Activated naive CD4-positive, alpha-beta T cell (primary cell): Measurements from ENCODE around the gene COL20A1.
"Not testable (repeated sequence)": the region's sequence is repeated elsewhere in the genome, so short reads cannot be mapped to it uniquely, and the experiment has no call there.

Experiments used
- DNase-seq, 4 experiments: peaks; one replicate each; lab custom pipeline; 2025; lab: John Stamatoyannopoulos, UW

Gene COL20A1

DNA sequence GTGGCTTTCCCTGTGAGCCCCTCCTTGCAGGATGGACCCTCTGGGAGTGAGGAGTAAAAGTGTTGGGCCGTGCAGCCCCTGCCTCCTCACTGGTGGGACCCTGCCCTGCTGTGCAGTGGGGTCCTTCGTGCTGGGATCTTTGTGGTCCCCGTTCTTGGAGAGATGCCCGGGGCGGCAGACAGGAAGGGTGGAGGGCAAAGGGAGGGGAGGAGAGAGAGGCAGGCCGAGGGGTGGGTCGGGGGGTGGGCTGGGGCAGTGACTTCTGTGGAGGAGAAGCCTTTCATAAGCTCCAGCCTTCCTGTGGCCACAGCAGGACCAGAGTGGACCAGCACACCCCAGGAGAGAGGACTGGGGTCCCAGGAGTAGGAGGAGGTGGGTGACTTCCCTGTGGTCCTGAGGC lies at the start of gene COL20A1:
COL20A1 (plus strand) TSS at position 283 of the 400 bp plus-strand sequence. CDS start 1,922 bp downstream, outside the sequence.
- no peak for DNase-seq

DNA sequence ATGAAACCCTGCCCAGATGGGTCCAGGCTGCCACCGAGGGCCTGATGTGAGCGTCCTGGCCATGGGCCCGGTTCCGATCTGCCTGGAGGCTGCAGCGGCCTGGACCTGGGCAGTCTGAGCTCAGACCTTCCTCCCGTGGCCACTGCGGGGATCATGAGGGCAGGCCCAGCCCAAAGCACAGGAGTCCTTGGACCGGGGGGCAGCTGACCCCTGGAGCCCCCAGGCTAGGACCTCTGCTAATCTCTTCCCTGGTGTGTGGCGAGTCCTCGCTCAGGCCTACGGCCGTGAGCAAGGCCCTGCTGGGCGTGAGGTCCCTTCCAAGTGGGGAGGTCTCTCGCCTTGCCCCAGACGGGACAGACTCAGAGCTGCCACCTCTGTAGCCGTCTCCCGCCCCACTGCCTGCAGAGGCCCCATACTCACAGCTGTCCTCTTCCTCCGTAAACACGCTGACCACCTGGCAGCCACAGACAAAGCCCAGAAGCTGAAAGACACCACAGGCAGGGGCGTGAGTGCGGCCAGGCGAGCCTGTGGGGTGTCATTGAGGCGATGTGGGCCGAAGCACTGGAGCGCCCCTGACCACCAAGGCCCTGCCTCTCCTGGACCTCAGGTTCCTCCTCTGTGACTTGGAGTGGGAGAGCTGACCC lies 49.3 kb upstream of the COL20A1 start:
- no peak for DNase-seq

DNA sequence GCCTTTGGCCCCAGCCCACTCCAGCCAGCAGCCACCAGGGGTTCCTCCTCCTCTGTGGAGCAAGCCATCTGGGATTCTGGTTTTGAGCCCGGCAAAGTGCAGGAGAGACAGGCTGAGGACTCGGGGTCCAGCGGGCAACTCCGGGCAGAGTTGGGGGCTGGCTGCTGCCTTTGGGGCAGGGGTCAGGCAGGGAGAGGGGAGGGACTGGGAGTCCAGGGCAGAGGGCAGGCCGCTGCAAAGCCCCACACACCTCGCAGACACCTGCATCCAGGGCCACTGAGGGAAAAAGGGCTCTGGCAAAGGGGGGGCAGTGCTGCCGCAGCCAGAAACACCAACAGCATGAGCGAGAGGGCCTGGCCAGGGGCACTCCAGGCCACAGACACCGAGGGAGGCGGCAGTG lies 48.5 kb upstream of the COL20A1 start:
- DNase-seq = no peak

DNA sequence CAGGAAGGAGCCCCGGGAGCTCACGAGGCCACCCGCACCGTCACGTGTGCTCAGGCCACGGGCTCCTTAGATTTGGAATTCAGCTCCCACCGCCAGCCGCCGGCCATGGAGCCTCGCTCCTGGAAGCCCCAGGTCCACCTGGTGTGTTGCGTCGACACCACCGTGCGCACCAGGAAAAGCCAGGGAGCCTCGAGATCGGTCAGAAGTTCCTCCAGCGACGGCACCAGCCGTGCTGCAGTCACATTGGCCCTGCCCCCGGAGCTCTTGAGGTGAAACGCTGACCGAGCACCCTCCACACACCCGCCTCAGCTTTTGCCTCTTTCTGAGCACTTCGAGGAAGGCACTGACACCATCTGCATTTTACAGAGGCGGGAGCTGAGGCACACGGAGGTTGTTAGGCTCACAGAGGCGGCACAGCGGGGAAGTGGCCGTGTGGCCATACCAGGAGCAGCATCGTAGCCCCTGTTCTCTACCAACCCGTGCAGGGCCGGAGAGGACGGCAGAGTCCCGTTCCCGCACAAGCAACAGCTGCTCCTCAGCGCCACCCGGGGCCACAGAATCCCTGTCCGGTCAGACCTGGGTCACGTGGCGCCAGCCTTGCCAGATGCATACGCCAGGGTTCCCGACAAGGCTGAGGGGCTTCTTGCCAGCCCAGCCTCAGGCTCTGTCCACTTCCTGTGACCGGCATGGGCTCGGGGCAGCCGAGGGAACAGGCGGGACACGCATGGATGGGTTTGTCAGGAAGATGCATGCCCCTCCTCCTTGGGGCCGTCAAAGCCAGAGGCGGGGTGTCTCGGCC lies 46.3 kb upstream of the COL20A1 start:
- DNase-seq = no peak

DNA sequence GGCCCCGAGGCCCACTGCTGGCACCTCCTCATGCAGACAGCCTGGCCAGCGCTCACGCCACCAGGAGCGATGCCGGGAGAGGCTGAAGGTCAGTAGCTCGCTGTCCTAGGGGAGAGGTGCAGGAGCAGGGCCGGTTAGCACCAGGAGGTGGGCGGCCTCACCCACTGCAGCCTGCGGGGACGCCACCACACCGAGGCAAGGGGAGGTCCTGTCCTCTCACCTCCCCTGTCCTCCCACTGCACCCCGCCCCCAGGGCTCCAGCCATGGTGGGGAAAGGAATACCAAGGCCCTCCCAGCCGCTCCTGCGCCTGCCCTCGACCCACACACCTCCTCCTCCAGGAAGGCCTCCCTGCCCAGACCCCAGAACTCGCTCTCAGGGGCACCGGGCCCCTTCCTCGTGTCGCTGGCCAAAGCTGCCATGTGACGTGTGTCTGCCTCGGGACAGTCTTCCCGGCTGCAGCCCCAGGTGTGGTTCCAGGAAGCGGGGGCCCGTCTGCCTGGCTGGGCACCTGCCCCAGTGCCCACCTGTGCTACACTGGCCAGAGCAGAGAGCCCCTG lies 45.2 kb upstream of the COL20A1 start:
- DNase-seq = no peak

DNA sequence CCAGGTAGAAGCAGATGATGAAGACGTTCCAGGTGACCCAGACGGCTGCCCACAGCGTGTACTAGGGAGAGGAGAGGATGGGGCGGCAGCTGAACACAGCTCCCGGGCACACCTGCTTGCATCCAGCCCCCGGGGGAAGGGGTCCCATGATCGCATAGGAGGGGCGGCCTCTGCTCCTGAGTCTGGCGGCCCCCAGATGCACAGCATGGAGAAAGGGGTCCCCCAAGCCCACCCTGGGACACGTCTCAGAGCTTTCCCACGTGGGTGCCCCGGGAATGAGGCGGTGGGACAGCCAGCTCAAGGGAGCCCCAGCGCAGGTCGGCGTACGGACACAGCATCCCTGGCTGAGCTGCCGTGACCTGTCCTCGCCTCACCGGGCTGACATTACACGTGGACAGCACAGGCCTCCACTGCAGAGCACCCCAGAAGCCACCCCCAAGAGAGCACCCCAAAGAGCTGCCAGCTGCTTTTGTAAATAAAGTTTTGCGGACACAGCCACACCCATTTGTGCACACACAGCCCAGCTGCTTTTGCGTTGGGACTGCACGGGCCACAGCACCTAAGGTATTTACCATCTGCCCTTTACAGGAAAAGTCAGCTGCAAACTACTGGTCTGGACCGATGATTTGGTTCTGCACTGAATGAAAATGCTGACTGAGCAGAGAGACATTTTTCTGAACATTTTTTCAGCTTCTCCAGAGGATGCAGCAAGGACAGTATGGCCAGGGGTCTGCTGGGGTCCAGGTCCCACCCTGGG lies 44.0 kb upstream of the COL20A1 start:
- DNase-seq = no peak

DNA sequence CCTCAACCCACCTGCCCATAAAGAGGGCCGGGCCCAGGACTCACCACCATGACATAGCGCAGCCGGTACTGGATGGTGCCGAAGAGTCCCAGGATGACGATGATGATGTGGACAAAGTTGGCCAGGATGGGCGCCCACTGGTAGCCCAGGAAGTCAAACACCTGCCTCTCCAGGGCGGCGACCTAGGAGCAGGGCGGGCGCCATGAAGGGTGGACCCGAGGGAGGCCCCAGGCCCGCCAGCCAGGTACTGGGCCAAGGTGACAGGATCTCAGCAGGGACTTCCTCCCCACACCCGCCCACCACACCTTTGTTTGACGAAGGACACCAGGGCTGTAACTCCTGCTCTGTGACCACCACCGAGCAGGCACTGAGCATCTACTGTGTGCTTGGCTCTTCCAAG lies 43.1 kb upstream of the COL20A1 start:
- no peak for DNase-seq

DNA sequence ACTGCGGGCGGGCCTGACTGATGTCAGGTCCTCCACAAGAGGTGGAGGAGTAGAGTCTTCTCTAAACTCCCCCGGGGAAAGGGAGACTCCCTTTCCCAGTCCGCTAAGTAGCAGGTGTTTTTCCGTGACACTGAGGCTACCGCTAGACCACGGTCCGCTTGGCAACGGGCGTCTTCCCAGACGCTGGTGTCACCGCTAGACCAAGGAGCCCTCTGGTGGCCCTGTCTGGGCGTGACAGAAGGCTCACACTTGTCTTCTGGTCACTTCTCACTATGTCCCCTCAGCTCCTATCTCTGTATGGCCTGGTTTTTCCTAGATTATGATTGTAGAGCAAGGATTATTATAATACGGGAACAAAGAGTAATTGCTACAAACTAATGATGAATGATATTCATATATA lies 41.6 kb upstream of the COL20A1 start:
- DNase-seq = not testable (repeated sequence)

DNA sequence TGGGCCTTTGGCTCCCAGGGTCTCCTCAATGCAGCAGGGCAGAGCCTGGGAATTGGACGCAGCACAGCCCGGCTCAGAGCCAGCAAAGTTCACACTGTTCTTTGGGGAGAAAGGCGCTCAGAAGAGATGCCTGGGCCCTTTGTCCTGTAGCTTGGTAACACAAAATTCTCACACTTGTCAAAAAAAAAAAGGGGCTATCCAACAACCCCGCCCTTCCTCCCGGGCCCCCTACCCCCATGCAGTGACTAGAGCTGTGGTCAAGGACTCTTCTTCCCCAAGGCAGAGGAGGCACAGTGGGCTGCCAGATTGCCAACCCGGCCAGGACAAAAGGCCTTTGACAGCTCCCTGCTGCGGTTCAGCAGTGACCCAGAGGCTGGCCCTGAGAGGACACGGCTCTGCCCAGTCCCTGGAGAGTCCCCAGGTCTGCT lies 40.7 kb upstream of the COL20A1 start:
- DNase-seq = no peak

DNA sequence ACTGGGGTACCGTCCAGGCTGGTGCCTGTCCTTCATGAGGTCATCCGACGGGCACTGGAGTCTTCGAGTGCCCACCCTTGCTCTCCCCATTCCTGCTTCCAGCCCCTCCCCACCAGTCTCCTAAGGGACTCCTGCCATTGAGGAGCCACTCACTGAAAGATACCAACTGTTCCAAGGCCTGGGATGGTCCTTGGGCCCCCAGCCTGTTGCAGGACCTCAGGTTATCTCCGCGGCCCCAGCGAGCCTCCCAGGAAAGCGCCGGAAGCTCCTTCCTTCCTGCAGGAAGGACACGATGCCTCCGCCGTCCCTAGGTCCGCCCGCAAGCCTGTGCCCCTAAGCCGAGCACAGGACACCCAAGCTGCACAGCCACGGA lies 39.9 kb upstream of the COL20A1 start:
- no peak for DNase-seq

DNA sequence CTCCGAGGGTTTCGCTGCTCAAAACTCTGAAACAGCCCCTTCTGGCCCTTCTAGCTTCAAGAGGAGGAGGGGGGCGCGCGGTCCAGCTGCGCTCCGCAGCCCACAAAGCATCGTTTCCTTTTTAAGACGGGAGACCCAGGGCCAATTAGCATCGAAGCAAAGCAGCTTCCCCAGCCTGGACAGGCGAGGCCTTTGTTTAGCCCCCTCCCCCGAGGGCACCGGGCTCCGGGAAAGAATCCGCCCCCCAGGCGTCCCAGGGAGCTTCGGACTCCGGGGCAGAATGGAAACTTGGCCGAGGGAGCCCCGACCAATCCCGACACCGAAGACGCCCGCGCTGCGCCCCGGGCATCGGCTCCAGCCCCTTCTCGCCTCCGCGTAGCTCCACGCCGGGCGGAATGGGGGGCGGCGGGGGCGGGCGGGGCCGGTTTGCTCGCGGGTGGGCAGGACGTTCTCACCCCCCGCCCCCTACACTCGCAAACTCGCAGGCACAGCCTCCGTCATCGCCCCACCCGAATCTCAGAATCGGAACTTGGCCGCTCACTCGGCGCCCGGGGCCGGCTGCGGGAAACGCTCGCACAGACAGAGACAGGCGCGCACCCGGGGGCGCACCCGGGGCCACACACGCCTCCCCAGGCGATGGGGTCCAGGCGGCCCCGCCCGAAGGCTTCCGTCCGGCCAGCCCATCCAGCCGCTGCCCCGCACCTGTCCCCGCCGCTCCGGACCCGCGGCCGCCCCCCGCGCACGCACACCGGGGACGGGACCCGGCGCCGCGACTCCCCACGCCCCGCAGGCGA lies 39.4 kb upstream of the COL20A1 start:
- no peak for DNase-seq

DNA sequence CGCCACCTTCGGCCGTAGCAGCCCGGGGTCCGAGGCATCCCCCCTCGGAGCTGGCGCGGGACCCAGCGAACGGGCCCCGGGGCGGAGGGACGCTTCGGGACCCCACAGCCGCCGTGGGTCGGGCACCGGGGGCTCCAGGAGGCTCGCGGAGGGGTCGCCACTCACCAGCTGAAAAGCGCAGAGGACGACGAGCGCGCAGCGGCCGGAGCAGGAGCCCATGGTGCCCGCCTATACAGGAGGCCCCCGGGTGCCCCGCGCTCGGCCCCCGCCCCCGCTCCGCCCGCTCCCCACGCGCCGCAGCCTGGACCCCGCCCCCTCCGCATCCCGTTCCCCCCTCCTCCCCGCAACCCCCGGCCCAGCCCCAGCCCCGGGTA lies 38.8 kb upstream of the COL20A1 start, which contains the start of gene NKAIN4:
NKAIN4 (minus strand) TSS at position 232 of the 374 bp plus-strand sequence; CDS start at position 219, 13 bp downstream.
- DNase-seq = no peak

DNA sequence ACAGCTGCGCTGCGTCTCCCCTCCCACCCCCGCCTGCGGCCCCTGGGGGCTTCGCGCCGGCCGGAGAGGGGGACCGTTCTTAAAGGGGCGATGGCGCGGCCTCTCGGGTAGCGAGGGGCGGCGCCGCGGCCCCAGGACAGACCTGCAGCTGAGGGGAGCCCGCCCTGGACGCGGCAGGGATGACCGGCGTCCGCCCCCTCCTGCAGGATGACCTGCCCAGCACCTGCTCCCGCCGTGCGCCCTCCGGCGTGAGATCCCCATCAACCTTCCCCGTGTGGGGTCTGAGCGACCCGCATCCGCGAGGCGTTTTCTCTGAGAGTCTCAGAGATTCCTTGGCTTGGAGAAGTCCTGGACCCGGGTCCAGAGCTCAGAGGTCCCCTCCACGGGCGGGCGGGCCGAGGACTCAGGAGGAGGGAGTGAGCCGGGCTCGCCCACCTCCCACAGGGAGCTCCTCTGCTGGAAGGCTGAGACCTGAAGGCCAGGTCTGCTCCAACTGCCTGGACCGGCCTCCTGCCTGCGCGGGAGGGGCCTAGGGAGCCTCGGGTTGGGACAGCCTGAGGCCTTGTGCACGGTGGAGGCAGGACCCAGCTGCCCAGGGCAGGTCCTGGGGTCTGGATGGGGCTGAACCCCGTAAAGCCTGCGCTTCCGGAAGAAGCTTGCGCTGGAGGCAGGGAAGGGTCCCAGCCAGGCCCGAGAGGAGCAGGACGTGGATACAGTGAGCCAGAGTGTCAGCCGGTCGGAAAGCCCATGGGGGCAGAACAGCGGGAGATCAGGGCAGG lies 38.2 kb upstream of the COL20A1 start:
- DNase-seq = no peak

DNA sequence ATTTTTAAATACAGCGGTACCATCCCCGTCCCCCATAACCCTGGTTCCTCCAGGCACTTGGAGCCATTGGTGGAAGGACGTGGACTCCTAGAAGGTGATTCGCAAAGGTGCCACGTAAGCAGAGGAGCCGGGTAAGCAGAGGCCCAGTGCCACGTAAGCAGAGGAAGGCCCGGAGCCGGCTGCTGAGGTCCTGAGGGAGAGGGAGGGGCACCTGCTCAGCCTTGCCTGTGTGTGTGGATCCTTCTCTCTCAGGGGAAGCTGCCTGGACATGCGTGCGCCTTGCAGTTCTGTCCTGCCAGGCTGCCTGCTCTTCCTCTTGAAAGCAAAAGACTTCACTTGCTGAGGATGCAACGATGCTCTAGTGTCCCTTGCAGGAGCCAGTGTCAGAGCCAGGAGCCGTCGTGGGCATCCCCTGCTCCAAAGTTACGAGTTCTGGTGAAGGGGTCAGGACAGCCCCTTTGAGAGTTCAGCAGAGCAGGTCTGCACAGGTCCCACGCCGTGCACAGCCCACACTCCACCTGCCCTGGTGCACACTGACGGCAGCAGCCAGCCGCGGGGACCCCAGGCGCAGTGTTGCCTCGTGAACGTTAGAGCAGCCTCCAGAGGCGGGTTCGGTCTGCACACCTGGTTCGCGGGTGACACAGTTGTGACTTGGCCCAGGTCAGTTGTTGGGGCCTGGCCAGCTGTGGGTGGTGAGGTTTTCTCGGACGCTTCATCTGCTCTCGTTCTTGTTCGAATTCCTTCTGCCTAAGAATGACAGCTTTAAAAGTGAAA lies 36.9 kb upstream of the COL20A1 start:
- DNase-seq = no peak

DNA sequence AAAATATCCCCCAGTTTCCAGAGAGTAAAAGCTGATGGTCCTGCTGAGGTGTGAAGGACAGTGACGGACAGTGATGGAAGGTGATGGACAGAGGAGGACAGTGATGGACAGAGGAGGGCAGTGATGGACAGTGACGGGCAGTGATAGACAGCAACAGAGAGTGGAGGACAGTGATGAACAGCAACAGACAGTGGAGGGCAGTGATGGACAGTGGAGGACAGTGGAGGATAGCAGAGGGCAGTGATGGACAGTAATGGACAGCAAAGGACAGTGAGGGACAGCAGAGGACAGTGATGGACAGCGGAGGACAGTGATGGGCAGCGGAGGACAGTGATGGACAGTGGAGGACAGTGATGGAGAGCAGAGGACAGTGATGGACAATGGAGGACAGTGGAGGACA lies 36.0 kb upstream of the COL20A1 start:
- no peak for DNase-seq

DNA sequence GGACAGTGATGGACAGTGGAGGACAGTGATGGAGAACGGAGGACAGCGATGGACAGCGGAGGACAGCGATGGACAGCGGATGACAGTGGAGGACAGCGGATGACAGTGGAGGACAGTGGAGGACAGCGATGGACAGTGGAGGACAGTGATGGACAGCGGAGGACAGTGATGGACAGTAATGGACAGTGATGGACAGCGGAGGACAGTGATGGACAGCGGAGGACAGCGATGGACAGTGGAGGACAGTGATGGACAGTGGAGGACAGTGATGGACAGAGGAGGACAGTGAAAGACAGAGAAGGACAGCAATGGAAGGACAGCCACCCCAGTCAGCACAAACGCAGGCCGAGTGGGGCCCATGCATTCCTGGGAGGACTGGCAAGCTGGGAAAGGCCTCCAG lies 35.4 kb upstream of the COL20A1 start:
- no peak for DNase-seq

DNA sequence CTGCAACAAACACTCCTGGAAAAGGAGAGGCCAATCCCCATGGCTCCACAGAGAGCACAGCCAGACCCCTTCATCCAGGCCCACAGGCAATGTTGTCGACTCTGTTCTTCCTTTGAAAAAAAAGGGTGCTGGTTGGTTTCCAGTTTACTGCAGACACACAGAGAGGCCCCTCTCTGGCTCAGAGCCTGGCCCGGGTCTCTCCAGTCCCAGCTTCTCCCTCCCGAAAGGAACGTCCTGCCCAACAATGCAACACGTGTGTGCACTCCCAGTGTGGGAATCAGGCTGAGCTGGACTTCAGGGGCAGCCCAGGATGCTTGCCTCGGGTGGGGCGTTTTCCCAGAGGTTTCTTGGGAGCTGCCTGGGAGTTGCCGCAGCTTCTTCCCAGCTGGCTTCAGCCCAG lies 34.2 kb upstream of the COL20A1 start:
- DNase-seq = no peak

DNA sequence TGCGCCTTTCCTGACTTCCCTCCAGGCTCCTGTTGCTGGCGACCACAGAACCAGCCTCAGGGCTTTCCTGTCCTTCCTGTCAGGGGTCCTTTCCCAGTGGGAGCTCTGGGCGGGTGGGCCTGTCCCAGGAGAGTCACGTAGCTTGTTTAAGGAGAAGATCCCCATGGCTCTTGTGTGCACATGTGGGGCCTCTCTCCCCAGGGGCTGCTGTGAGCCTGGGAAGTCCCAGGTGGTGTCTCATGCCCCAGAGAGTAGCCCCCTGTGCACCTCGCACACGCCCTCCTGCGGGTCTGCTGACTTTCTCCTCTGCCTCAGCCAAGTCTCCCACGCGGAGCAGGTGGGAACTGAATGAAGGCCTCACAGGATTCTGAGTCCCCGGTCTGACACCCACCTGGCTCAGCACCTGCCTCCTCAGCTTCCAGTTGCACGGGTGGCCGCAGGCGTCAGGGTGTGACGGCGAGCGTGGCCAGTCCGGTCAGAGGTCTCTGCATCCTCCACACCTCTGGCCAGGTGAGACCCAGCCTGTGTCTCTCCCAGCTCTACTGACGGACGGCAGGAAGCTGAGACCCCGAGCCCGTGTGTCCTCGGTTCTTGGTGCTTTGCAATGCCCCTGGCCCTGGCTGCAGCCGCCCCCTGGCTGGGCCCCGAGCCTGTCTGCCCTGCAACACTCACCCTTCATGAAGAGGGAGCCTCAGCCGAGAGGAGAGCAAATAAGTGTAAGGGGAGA lies 33.1 kb upstream of the COL20A1 start:
- no peak for DNase-seq

DNA sequence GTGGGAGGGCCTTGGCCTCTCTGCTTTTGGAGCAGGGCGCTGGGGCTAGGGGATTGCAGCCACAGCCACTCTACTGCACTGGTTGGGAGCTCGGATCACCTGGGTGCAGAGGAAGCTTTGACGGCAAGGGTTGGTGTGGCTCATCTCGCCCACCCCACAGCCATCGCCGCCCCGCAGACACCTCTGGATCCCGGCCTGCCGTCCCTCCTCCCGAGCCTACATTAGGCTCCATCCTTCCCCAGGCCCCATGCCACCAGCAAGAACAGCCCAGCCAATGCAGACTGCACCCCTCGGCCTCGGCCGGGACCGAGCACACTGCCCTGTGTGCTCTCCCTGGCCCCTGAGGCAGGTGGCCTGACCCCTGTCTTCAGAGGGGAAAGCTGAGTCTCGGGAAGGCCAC lies 32.5 kb upstream of the COL20A1 start:
- no peak for DNase-seq
